A549 (cell line): ENCODE results near the gene TF.

ENCODE experiments used
- EHMT2 ChIP-seq: fragments of 200-600 bp; sonication (generic); IDR thresholded peaks from 2 replicates; pipeline ENCODE4 v1.6.1; 2016; ENCODE audit warnings: antibody characterized with exemption, low read depth, mild to moderate bottlenecking, moderate library complexity
- ZFP36 ChIP-seq: fragments of 450-650 bp; IDR thresholded peaks from 2 replicates; pipeline ENCODE4 v1.6.1; 2014; ENCODE audit warnings: borderline replicate concordance; ENCODE audit not compliant: partially characterized antibody

GRCh38 chr3:133767607-133768006 is 21.4 kb downstream of the TF start:
- TF ChIP-seq ZFP36 = no peak
- no peak for TF ChIP-seq EHMT2
